OCI-M2 (cell line): Measurements from ENCODE around the gene SMIM44.
A peak's percentile ranks its signal among the peaks of the same experiment; 100 is the strongest.

Experiments
- DNase-seq: peaks from one replicate; lab custom pipeline; 2025; ENCODE audit not compliant: unreplicated experiment; lab: John Stamatoyannopoulos, UW

Gene SMIM44

GRCh38 chr19:3441986-3442329, 41.3 kb downstream of the SMIM44 start:
- no peak for DNase-seq

- DNase-seq: no peak
Measured at GRCh38 chr19:3441089-3441985, 41.9 kb downstream of the SMIM44 start.

GRCh38 chr19:3440082-3440481, 43.2 kb downstream of the SMIM44 start:
- DNase-seq: no peak

GRCh38 chr19:3434630-3435553, 48.3 kb downstream of the SMIM44 start:
- peak; percentile 57 for DNase-seq

- DNase-seq: no peak
Measured at GRCh38 chr19:3433805-3434540, 49.3 kb downstream of the SMIM44 start.

- no peak for DNase-seq
Measured at GRCh38 chr19:3433313-3433712, 49.9 kb downstream of the SMIM44 start.
